Fibroblast of villous mesenchyme (primary cell): Measurements from ENCODE around the gene ITGB7. TPM values are rescaled to one million over a fixed set of nuclear protein-coding genes. Genes with fewer than 3 reads are reported as not detected.

ENCODE experiments used
- DNase-seq: peaks from one replicate; pipeline ENCODE4 v3.0.0-alpha.2; 2010; ENCODE audit warnings: low read depth
- H3K4me3 ChIP-seq: 2 replicates; pipeline ENCODE4 v1.5.1; 2011; ENCODE audit warnings: low read depth, mild to moderate bottlenecking, low read length
- CTCF ChIP-seq: IDR thresholded peaks from 2 replicates; pipeline ENCODE4 v1.5.1; 2012; ENCODE audit warnings: low read depth, mild to moderate bottlenecking, low read length; ENCODE audit not compliant: insufficient read depth
- total RNA-seq: library from RNA; depleted of rRNA; stranded (reverse); fragments of >200 nt; gene quantifications from 2 replicates; pipeline ENCODE4 v1.2.3, GENCODE V29; 2012

Gene ITGB7
- total RNA-seq, 1 donor, result not detected

- DNase-seq, result no peak
Measured at GRCh38 chr12:53245286-53245685, 38.2 kb upstream of the ITGB7 start.

GRCh38 chr12:53244337-53244736 is 37.3 kb upstream of the ITGB7 start:
- DNase-seq, result no peak
- TF ChIP-seq CTCF, result no peak
- H3K4me3 ChIP-seq, result no peak overlapping the region

More at GRCh38 chr12:53245286-53245685, 38.2 kb upstream of the ITGB7 start:
- no peak for TF ChIP-seq CTCF
- H3K4me3 ChIP-seq, result no peak overlapping the region

- TF ChIP-seq CTCF, result no peak
- DNase-seq, result no peak
- H3K4me3 ChIP-seq, result no peak overlapping the region
Measured at GRCh38 chr12:53241623-53242412, 34.8 kb upstream of the ITGB7 start.

GRCh38 chr12:53239643-53240258 is 32.7 kb upstream of the ITGB7 start:
- no peak for DNase-seq
- TF ChIP-seq CTCF, result no peak
- no peak overlapping the region for H3K4me3 ChIP-seq

GRCh38 chr12:53236443-53237111 is 29.5 kb upstream of the ITGB7 start:
- no peak for TF ChIP-seq CTCF
- DNase-seq, result no peak
- H3K4me3 ChIP-seq, result no peak overlapping the region

GRCh38 chr12:53235742-53236442 is 28.8 kb upstream of the ITGB7 start:
- H3K4me3 ChIP-seq, result no peak overlapping the region
- no peak for TF ChIP-seq CTCF
- DNase-seq, result no peak
